ENCODE data around the gene BEGAIN. TPM values are rescaled to one million over a fixed set of nuclear protein-coding genes. Genes with fewer than 3 reads are reported as not detected.

Gene BEGAIN
- total RNA-seq, 6 experiments from 2014 or later = 0.05 to 0.20 (median 0.14) TPM; not detected in 1

DNA sequence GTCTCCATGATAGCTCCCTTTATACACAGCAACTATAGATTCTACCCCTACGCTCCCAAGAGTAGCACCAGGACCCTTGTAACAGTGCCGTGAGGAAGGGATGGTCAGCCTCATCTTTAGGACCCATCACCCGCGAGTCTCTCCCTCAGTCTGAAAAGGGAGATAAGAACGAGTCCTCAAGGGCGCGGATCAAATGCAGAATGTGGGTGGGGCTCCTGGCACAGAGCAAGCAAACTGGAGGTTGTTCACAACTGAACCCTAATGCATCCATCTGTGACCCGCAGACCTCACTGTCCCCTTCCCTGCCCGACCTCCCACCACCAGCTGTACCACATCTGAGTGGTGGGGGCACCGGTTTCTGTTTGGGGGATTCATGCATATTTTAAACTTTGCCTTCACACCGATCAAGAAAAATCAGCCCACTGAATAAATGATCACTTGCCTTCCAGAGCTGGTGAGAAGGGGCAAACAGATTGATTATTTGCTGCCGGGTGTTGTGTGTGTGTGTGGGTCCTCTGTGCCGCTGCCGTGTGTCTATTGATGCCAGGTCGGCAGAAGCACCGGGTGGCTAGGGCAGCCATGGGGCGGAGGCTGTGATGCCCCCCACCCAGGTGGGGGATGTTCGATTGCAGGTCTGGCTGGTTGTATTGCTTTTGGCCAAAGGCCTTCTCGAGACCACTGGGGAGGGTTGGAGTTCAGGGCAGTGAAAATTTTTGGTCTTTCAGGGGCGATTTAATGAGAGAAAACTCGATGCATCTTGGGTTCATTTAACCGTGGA lies 35.7 kb upstream of the BEGAIN start:
- H3K27me3 Mint-ChIP-seq (ENCODE audit: insufficient read depth) = peaks cover 49% of the 10 kb centered on the region
- no peak overlapping the region for H3K27ac Mint-ChIP-seq
- TF ChIP-seq, protein P1, sequence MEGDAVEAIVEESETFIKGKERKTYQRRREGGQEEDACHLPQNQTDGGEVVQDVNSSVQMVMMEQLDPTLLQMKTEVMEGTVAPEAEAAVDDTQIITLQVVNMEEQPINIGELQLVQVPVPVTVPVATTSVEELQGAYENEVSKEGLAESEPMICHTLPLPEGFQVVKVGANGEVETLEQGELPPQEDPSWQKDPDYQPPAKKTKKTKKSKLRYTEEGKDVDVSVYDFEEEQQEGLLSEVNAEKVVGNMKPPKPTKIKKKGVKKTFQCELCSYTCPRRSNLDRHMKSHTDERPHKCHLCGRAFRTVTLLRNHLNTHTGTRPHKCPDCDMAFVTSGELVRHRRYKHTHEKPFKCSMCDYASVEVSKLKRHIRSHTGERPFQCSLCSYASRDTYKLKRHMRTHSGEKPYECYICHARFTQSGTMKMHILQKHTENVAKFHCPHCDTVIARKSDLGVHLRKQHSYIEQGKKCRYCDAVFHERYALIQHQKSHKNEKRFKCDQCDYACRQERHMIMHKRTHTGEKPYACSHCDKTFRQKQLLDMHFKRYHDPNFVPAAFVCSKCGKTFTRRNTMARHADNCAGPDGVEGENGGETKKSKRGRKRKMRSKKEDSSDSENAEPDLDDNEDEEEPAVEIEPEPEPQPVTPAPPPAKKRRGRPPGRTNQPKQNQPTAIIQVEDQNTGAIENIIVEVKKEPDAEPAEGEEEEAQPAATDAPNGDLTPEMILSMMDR (IDR thresholded peaks at IDR 0.05) = no peak
- no peaks in the 10 kb centered on the region for H3K4me1 Mint-ChIP-seq (ENCODE audit: low read depth)
- H3K36me3 Mint-ChIP-seq (ENCODE audit: low read depth) = peaks cover 5% of the 10 kb centered on the region
- no peak overlapping the region for H3K4me3 Mint-ChIP-seq
- DNase-seq = no peak
- H3K9me3 Mint-ChIP-seq = peaks cover 16% of the 10 kb centered on the region

- H3K4me1 Mint-ChIP-seq (ENCODE audit: low read depth) = no peaks in the 10 kb centered on the region
- DNase-seq = no peak
- peaks cover 54% of the 10 kb centered on the region for H3K27me3 Mint-ChIP-seq (ENCODE audit: insufficient read depth)
- peaks cover 5% of the 10 kb centered on the region; the same call in 1 of the 2 replicates for H3K36me3 Mint-ChIP-seq (ENCODE audit: low read depth)
- TF ChIP-seq, protein P1 (IDR thresholded peaks at IDR 0.05) = no peak
- no peak overlapping the region for H3K4me3 Mint-ChIP-seq
- H3K27ac Mint-ChIP-seq = no peak overlapping the region
- peaks cover 11% of the 10 kb centered on the region; the same call in 1 of the 2 replicates for H3K9me3 Mint-ChIP-seq
Observed at GRCh38 chr14:100622224-100622623, 35.0 kb upstream of the BEGAIN start.

GRCh38 chr14:100621806-100622205 lies 34.6 kb upstream of the BEGAIN start:
- Mint-ChIP-seq H3K4me1 (ENCODE audit: low read depth) (no peaks in the 10 kb centered on the region), H3K9me3 (peaks cover 8% of the 10 kb centered on the region; the same call in 1 of the 2 replicates), H3K36me3 (ENCODE audit: low read depth) (peaks cover 5% of the 10 kb centered on the region; the same call in 1 of the 2 replicates), H3K4me3 (no peak overlapping the region), H3K27me3 (ENCODE audit: insufficient read depth) (peaks cover 51% of the 10 kb centered on the region), H3K27ac (no peak overlapping the region)
- TF ChIP-seq, protein P1 (IDR thresholded peaks at IDR 0.05) = no peak
- DNase-seq = no peak

GRCh38 chr14:100620255-100621100 lies 33.3 kb upstream of the BEGAIN start:
- TF ChIP-seq, protein P1 (IDR thresholded peaks at IDR 0.05) = no peak
- H3K9me3 Mint-ChIP-seq = peaks cover 6% of the 10 kb centered on the region; the same call in 1 of the 2 replicates
- no peaks in the 10 kb centered on the region for H3K4me1 Mint-ChIP-seq (ENCODE audit: low read depth)
- H3K36me3 Mint-ChIP-seq (ENCODE audit: low read depth) = peaks cover 5% of the 10 kb centered on the region; the same call in 1 of the 2 replicates
- H3K4me3 Mint-ChIP-seq = no peak overlapping the region
- peaks cover 61% of the 10 kb centered on the region for H3K27me3 Mint-ChIP-seq (ENCODE audit: insufficient read depth)
- no peak for DNase-seq
- no peak overlapping the region for H3K27ac Mint-ChIP-seq

- Mint-ChIP-seq H3K27me3 (ENCODE audit: insufficient read depth) (peaks cover 57% of the 10 kb centered on the region), H3K4me3 (no peak overlapping the region), H3K4me1 (ENCODE audit: low read depth) (no peaks in the 10 kb centered on the region), H3K27ac (no peak overlapping the region), H3K9me3 (peaks cover 2% of the 10 kb centered on the region; the same call in 1 of the 2 replicates), H3K36me3 (ENCODE audit: low read depth) (peaks cover 2% of the 10 kb centered on the region; the same call in 1 of the 2 replicates)
- TF ChIP-seq, protein P1 (IDR thresholded peaks at IDR 0.05) = no peak
- DNase-seq = no peak
Observed at GRCh38 chr14:100619396-100620254, 32.4 kb upstream of the BEGAIN start.

All from HFFc6 (cell line).